CD4-positive, alpha-beta T cell treated with Interleukin-4 for 4 hours (primary cell): ENCODE data around the gene AARS1.
"Not testable (repeated sequence)": the region's sequence is repeated elsewhere in the genome, so short reads cannot be mapped to it uniquely, and the experiment has no call there.

Experiments
- DNase-seq: peaks from one replicate; pipeline ENCODE4 v3.0.0-alpha.2; 2020

The AARS1 gene

DNA sequence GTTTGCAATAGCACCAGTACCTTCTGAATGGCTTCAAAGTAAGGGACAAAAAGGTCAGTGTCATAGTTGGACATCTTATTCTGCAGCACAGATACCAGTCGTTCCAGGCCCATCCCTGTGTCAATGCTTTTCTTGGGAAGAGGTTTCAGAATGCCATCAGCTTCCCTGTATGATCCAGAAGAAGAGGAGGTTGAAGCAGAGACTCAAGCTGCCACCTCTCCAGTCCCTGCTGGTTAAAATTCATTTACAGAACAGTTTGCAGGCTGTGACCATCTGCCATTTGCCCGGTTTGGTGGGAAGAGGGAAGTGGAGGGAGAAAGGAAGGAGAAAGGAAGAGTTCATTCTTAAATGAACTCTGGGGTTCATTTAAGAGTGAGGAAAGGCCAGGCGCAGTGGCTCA, 19.1 kb downstream of the AARS1 start:
- DNase-seq, result no peak

- DNase-seq, result no peak
Observed at GRCh38 chr16:70269471-70269870, 19.8 kb downstream of the AARS1 start.

DNA sequence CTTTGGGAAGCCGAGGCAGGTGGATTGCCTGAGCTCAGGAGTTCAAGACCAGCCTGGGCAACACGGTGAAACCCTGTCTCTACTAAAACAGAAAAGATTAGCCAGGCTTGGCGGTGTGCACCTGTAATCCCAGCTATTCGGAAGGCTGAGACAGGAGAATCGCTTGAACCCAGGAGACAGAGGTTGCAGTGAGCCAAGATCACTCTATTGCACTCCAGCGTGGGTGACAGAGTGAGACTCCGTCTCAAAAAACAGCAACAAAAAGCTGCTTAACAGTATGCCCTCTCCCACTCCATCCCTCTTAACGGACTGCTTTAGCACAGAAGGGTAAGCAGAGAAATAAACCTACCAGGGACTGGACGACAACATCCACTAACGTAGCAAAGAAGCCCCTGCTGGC, 21.4 kb downstream of the AARS1 start:
- DNase-seq, result not testable (repeated sequence)

- DNase-seq, result peak; percentile 30
Observed at GRCh38 chr16:70267516-70267915, 21.8 kb downstream of the AARS1 start.

DNA sequence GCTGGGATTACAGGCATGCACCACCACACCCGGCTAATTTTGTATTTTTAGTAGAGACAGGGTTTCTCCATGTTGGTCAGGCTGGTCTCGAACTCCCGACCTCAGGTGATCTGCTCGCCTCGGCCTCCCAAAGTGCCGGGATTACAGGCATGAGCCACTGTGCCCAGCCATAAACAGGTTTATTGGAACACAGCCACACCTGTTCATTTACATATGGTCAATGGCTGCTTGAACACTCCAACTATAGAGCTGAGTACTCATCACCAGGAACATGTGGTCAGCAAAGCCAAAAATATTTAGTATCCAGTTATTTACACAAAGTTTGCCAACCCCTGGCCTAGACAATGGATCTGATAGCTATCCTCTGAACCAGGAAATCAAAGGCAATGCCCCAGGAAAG, 29.4 kb downstream of the AARS1 start:
- DNase-seq, result not testable (repeated sequence)

GRCh38 chr16:70258946-70259345, 30.4 kb downstream of the AARS1 start:
- no peak for DNase-seq

DNA sequence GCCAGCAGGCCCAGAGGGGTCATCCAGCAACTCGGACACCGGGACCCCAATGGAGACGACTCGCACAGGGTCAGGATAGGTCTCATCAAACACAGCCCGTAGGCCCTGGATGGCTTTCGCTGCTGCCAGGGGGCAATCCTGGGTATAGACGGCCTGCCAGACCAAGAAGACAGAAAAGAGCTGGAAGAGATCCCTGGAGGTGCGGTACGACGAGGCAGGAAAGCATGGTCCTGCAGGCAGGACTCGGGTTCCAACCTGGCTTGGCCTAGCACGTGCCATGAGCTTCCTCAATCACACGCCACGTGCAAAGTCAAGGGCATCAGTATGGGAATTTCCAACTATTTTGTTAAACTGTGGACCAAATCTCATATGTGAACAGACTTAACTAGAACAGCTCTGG, 31.2 kb downstream of the AARS1 start:
- no peak for DNase-seq

DNA sequence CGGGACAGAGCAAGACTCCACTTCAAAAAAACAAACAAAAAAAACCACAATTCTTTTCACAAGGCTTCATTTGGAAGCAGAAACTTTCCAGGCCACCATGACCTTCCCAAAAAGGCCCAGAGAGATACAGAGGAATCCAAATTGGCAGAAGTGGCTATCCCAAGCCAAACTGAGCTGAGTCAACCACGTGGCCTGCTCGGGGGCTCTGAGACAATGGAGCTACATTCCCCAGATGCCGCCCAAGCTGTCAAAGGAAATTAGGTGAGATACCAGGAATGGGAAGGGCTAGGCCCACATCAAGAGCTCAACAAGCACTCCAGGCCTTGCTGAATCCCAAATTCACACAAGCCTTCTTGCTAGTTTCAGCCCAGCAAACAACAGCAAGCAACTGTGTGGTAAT, 31.9 kb downstream of the AARS1 start:
- no peak for DNase-seq

- DNase-seq, result no peak
Observed at GRCh38 chr16:70255574-70255973, 33.7 kb downstream of the AARS1 start.

GRCh38 chr16:70254965-70255286, 34.4 kb downstream of the AARS1 start:
- DNase-seq, result no peak

DNA sequence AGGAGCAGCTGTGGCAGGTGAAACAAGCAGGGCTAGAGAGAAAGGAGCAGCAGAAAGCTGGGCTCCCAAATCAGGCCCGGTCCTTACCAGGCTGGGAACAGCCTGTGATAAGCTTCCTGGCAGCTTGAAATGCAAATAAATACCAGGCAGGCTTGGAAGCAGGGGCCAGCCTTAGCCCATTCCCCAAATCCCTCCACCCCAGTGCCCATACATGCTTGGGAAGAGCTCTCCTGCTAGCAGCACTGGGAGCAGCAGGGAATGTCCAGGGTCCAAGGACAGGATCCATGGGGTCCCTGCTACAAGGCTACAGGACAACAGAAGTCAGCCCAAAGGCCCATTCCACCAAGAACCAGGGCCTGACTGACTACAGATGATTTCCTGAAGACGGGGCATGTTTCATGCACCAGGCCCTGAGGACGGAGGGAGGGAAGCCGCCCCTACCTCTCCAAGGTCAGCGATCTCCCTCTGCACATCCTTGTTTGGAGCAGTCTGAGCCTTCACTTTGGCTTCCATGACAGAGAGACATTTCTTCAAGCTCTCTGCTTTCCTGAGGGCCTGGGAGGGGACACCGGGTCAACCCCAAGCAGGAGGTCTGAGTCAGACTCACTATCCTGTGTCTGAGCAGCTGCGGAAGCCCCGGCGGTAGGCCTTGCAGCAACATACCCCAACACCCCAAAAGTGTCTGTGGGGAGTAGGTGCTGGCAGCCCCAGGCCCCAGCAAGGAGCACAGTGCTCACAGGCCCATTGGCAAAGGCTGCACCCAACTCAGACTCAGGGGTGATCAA, 34.9 kb downstream of the AARS1 start:
- DNase-seq, result no peak

DNA sequence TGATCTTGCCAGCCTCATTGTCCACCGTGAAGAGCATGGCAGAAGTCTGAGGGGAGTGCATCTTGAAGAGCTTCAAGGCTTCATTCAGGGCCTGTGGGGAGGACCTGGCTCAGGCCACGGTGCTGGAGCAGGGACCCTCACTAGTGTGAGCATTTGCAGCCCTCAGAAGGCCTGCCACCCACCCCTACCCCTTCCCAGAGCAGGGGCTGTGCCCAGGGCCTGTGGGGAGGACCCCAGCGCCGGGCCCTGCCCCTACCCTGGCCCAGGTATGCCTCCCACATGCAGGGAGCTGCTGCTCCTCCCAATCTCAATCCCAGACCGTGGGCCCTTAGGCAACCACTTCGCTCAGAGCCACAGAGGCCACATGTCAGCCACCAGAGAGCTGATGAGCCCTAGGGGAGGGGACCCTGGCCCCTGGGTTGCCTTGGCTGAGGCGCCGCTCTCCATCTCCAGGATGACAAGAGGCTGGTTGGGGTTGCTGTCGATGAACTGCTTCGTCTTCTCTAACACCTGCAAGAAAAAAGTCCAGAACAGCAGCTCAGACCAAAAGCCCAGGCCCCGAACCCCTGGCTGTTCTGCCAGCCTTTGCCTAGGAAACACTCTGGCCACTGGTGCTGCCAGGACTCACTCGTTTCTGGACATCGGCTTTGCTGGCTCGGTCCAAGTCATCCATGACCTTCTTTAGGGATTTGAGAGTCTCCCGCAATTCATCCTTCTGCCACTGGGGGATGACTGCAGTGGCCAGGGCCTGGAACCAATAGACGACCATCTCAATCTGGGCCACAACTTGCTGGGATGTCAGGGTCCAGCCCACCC, 35.8 kb downstream of the AARS1 start:
- peak; percentile 29 for DNase-seq

- DNase-seq, result no peak
Observed at GRCh38 chr16:70252355-70252988, 36.8 kb downstream of the AARS1 start.

DNA sequence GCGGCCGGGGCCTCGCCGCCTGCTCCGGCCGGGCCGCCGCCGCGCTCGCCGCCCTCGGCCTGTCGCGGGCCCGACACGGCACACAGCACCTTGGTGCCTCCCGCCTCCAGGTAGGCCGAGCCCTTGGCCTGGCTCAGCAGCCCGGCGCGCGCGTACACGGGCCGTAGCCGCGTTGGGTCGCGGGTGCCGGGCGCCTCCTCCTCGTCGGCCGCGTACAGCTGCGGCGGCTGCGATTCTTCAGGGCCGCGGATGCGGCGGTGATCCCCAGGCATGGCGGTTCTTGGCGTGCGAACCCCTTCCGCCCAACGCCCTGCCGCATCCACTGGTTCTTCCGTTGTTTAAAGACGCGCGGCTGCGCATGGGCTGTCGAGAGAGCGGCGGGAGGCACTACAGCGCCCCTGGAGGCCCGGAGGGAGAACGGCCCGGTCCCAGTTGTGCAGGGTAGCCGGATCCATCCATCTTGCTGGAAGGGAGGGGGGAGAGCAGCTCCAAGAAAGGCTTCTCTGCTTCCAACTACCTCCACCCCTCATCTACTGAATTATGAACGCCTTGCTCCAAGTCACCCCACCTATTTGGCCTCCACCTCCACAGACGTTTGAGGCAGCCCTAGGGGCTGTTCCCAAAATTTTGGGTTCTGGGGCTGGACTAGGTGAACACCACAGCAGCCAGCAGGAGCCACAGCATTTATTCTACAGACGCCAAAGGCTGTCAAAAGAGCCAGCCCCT, 37.5 kb downstream of the AARS1 start, which contains the start of gene EXOSC6:
Gene EXOSC6 (minus strand): TSS at position 312 of the 726 bp plus-strand sequence. CDS start 40 bp downstream, at position 272.
- DNase-seq, result peak; percentile 91

DNA sequence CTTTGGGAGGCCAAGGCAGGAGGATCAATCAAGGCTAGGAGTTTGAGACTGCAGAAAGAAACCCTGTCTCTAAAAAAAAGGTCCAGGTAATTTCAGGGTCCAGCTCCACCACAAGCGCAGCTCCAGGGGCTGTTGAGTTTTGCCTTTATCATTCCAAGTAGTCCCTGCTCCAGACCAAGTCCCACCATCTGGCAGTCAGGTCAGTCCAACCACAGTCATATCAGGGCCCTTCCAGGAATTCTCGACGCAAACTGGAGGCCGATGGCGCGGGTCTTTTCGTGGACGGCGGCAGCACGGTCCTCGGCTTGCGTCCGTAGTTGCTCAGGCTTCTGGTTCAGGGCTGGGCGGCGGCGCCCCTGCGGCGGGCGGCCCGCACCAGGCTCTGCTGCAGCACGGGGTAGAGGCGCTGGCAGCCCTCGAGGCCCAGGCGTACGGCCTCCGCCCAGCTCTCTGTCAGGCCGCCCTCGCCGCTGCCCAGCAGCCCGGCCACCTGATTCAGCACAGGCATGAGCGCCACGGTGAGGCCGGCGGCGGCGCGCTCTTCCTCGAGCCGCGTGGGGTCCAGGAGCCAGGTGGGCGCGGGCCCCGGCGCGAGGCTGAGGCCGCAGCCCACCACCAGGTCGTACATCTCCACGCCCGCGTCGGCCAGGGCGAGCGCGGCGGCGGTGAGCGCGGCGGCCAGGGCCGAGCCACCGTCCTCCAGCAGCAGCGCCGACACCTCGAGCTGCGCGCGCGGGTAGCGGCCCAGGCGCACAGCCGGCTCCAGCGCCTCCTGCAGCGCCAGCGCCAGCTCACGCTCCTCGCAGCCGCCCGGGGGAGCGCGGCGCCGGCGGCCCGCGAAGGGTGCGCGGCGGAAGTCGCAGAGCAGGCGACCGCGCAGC, 38.3 kb downstream of the AARS1 start:
- DNase-seq, result peak; percentile 2

DNA sequence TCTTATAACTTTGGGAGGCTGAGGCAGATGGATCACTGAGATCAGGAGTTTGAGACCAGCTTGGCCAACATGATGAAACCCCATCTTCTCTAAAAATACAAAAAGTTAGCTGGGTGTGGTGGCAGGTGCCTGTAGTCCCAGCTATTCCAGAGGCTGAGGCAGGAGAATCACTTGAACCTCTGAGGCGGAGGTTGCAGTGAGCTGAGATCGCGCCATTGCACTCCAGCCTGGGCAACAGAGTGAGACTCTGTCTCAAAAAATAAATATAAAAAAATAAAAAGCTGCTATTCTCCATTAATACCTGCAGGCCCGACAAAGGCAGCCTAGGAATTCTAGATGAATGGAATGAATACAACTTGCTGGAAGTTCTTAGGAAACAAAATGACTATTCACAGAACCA, 39.6 kb downstream of the AARS1 start:
- DNase-seq, result not testable (repeated sequence)

DNA sequence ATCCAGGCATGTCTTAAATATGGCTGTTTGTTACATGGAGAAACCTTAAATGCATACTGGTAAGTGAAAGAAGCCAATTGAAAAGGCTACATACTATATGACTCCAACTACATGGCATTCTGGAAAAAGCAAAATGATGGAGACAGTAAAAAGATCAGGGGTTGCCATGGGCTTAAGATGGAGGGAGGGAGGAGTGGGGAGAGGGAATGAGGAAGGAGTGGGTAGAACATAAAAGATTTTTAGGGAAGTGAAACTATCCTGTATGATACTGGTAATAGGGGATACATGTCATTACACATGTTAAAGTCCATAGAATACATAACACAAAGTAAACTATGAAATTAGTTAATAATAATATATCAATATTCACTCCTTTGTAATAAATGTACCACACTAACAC, 50.5 kb downstream of the AARS1 start:
- not testable (repeated sequence) for DNase-seq

DNA sequence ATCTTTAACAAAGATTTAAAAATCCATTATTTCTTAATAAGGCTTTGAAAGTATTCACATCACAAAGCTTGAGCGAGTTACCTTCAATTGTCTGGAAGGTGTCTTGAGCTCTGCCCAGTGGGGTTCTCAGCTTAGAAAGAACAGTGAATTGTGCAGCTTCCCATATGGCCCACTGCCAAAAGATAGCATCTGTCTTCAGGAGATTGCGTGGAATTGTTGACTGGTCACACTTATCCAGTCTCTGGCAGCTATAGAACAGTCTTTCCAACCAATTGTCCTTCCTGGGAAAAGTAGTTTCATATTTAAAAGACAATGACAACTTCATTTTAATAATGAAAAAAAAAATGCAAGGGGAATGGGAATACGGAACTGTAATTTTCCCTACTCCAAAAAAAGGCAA, 57.5 kb downstream of the AARS1 start:
- not testable (repeated sequence) for DNase-seq

DNA sequence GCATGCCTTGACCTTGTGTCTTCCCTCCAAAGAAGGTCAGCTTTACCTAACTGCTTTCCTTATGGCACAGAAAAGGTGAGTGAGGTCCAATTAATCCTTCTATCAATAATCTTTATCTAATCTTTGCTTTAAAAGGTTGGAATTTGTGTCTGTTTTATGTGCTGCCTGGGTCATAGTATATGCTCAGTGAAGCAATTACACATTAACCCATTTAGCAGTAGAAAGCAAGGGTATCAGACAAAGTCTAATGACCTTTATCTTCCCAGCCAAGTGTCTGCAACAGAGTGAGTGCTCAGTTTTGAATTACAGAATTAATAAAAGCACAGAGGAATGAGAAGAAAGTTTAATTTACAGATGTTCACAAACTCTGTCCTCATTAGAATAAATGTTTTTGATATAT, 63.3 kb downstream of the AARS1 start:
- DNase-seq, result not testable (repeated sequence)

- not testable (repeated sequence) for DNase-seq
Observed at GRCh38 chr16:70225430-70225829, 63.9 kb downstream of the AARS1 start.

DNA sequence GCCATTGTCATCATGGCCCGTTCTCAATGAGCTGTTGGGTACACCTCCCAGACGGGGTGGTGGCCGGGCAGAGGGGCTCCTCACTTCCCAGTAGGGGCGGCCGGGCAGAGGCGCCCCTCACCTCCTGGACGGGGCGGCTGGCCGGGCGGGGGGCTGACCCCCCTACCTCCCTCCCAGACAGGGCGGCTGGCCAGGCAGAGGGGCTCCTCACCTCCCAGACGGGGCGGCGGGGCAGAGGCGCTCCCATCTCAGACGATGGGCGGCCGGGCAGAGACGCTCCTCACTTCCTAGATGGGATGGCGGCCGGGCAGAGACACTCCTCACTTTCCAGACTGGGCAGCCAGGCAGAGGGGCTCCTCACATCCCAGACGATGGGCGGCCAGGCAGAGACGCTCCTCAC, 64.7 kb downstream of the AARS1 start:
- not testable (repeated sequence) for DNase-seq

GRCh38 chr16:70223971-70224513, 65.3 kb downstream of the AARS1 start:
- not testable (repeated sequence) for DNase-seq
